GM19452 (cell line): ENCODE results near the gene INF2.
"Not testable (repeated sequence)": the region's sequence is repeated elsewhere in the genome, so short reads cannot be mapped to it uniquely, and the experiment has no call there.

ENCODE experiments used
- ATAC-seq: cut with Tn5 transposase; IDR thresholded peaks from one replicate; pipeline ENCODE4 v1.9.1; 2021; ENCODE audit not compliant: unreplicated experiment

Gene INF2

DNA sequence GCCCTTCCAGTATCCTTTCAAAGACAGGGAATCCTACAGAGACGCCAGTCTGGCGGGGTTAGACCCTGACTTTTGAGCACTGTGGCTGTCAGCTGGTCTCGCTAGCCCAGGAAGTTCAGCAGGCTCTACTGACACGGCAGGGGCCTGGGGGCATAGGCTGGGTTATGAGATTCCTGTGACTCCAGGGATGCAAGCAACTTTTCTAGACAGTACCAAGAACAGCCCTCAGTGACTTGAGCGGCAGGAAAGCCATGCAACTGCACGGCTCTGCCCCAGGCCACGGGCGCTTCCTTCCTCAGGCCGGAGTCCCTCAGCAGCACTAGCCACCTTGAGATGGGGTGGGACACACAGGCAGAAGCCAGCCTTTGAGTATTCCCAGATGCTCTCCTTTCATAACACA is 58.5 kb downstream of the INF2 start:
- ATAC-seq = no peak

- ATAC-seq = no peak
Measured at GRCh38 chr14:104749111-104749649, 59.8 kb downstream of the INF2 start.

- no peak for ATAC-seq
Measured at GRCh38 chr14:104750056-104750752, 60.8 kb downstream of the INF2 start.

DNA sequence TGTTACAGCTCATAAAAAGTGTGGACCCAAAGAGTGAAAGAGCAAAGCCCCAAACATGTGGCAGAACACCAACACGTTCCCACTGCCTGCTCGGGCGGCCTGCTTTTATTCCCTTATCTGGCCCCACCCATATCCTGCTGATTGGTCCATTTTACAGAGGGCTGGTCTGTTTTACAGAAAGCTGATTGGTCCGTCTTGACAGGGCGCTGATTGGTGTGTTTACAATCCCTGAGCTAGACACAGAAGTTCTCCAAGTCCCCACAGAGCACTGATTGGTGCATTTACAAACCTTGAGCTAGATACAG is 61.3 kb downstream of the INF2 start:
- not testable (repeated sequence) for ATAC-seq

DNA sequence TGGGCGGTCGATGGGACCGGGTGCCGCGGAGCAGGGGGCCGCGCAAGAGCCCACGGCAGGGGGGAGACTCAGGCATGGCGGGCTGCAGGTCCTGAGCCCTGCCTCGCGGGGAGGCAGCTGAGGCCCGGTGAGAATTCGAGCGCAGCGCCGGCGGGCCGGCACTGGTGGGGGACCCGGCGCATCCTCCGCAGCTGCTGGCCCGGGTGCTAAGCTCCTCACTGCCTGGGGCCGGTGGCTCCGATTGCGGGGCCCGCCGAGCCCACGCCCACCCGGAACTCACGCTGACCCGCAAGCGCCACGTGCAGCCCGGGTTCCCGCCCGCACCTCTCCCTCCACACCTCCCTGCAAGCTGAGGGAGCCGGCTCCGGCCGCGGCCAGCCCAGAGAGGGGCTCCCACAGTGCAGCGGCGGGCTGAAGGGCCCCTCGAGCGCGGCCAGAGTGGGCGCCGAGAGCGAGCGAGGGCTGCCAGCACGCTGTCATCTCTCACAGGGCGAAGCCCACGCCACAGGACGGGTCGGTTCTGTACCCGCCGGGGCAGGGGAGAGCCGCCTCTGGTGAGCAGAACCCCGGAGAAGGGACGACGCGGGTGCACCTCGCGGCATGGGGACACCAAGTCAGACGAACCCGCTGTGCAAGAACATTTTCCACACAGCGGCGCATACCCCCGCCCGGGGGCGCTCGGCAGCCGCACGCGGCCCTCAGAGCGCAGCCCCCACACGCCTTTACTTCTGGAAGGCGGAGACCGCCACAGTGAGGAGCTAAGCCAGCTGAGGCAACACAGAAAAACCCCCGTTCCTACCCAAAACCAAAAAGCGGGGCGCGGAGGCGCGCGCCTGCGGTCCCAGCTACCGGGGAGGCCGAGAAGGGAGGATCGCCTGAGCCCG is 62.4 kb downstream of the INF2 start:
- ATAC-seq = no peak

- ATAC-seq = peak; percentile 79
Measured at GRCh38 chr14:104752423-104752734, 63.0 kb downstream of the INF2 start.

GRCh38 chr14:104752735-104753527 is 63.5 kb downstream of the INF2 start, which contains the start of gene SIVA1:
TSS of gene SIVA1 (plus strand) at chr14:104753147. CDS start at chr14:104753202, 55 bp downstream.
- ATAC-seq = peak; percentile 90

DNA sequence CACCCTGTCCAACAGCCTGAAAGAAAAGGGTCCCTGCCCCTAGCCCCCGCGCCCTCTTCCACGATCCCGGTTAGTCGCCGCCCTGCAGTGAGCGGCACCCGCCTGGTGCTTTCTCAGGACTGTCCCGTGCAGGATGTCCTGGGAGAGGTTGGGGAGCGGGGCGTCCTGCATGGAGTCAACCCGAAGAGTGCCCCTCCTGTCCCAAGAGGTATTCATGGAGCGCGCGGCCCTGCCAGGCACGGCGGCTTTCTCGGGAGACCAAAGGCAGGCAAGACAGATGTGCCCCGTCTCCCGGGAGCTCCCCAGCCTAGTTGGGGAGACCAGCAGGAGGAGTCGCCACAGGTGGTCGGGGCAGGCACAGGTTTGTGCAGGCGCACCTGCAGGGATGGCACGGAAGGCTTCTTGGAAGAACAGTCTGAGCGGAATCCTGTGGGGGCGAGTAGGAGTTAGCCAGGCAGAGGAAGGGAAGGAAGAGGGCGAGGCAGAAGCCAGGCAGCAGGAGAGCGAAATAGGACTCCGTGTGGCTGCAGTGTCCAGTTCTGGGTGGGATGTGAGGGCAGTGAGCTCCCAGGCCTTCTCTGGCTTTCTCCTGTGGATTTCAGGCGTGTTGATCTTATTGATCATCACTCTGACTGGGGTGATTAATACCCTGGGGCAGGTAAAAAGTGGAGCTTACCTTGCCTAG is 64.3 kb downstream of the INF2 start:
- no peak for ATAC-seq

DNA sequence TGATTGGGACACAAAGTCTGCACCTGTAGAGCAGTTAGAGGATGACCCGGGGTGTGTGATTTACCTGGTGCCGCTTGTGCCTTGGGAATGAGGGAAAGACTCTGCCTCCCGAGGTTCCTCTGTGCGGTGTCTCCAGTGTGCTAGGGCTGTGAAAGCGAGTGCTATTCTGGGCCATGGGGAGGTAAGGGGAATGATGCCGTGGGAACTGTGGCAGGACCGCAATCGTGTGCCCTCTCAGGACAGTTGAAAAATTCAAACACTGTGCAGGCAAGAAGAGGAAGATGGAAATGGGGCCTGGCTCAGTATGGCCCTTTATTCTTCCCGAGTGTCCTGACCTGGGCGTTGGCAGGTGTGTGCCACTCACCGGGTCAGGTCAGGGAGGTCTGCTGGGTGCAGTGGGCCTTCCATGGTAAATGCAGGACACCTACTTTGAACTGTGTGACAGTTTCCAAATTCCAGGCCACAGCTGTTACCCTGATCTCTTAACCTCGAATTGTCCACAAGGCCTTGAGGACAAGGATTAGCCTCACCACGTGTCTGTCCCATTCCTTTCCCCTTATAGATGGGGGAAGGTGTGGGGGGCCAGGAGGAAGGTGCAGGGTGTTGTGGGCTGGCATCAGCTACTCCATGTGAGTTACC is 64.9 kb downstream of the INF2 start:
- ATAC-seq = no peak

DNA sequence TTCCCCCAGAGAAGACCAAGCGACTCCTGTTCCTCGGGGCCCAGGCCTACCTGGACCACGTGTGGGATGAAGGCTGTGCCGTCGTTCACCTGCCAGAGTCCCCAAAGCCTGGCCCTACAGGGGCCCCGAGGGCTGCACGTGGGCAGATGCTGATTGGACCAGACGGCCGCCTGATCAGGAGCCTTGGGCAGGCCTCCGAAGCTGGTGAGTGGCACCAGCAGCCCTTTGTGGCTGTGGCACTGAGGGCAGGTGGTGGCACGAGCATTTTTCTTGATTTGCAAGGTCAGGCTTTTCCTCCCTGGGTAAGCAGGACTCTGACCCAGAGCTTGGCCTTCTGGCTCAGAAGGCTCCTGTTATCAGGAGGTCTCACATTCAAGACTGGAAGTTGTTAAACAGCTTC is 66.2 kb downstream of the INF2 start:
- no peak for ATAC-seq

- ATAC-seq = no peak
Measured at GRCh38 chr14:104756477-104757237, 67.2 kb downstream of the INF2 start.

- ATAC-seq = no peak
Measured at GRCh38 chr14:104757238-104757585, 67.8 kb downstream of the INF2 start.

GRCh38 chr14:104757681-104758392 is 68.4 kb downstream of the INF2 start:
- ATAC-seq = no peak

GRCh38 chr14:104758981-104759969 is 69.9 kb downstream of the INF2 start:
- no peak for ATAC-seq

GRCh38 chr14:104765517-104765916 is 76.1 kb downstream of the INF2 start:
- no peak for ATAC-seq

- no peak for ATAC-seq
Measured at GRCh38 chr14:104766256-104766862, 76.9 kb downstream of the INF2 start.

- ATAC-seq = no peak
Measured at GRCh38 chr14:104766863-104767633, 77.6 kb downstream of the INF2 start.
